Gastrocnemius medialis (tissue), 4 donors: Measurements from ENCODE around the gene LOXL3. TPM values are rescaled to one million over a fixed set of nuclear protein-coding genes. Genes with fewer than 3 reads are reported as not detected.

Experiments
- ATAC-seq, 2 donors: fragments of 150-250 bp; one replicate each; pipeline ENCODE4 v1.9.1; 2016
- DNase-seq, 2 donors: peaks; one replicate each; pipeline ENCODE4 v3.0.0-alpha.2; 2019
- H3K27ac ChIP-seq, 4 donors: fragments of 200-600 bp; sonication (generic); 1 replicate in 1 of 4; 2 replicates in 3 of 4; pipeline ENCODE4 v1.5.1; 2016 to 2018; ENCODE audit warnings: mild to moderate bottlenecking in 2 of 4, moderate library complexity in 1 of 4
- H3K27me3 ChIP-seq, 3 donors: fragments of 200-600 bp; sonication (generic) in 2 of 3; 1 replicate in 1 of 3; 2 replicates in 2 of 3; pipeline versions ENCODE4 v1.5.1 to v1.6.0; 2016 to 2019; ENCODE audit warnings: mild to moderate bottlenecking in 1 of 3, moderate library complexity in 1 of 3
- H3K36me3 ChIP-seq, 2 donors: fragments of 200-600 bp; sonication (generic) in 1 of 2; one replicate each; pipeline ENCODE4 v1.5.1; 2017 to 2018
- H3K4me1 ChIP-seq, 2 donors: fragments of 200-600 bp; sonication (generic) in 1 of 2; one replicate each; pipeline ENCODE4 v1.5.1; 2016 to 2017; ENCODE audit warnings: mild to moderate bottlenecking in 2 of 2
- H3K4me3 ChIP-seq, 4 donors: fragments of 200-600 bp; sonication (generic) in 3 of 4; 1 replicate in 1 of 4; 2 replicates in 3 of 4; pipeline ENCODE4 v1.5.1; 2016 to 2019; ENCODE audit warnings: mild to moderate bottlenecking in 2 of 4
- H3K9me3 ChIP-seq, 3 donors: fragments of 200-600 bp; sonication (generic) in 2 of 3; 1 replicate in 1 of 3; 2 replicates in 2 of 3; pipeline ENCODE4 v1.5.1; 2016 to 2019
- POLR2A ChIP-seq, 2 donors: fragments of 450-650 bp; IDR thresholded peaks; one replicate each; pipeline ENCODE4 v1.6.1; 2017; ENCODE audit warnings: antibody characterized with exemption in 2 of 2, mild to moderate bottlenecking in 2 of 2, moderate library complexity in 2 of 2
- in situ Hi-C, 4 donors: fragments of 200-750 bp; cut with MboI; loops; one replicate each; pipeline versions ENCODE4 v1.15.0 to v1.8.0; 2017; ENCODE audit warnings: low sequenced_read_pairs in 4 of 4
- intact Hi-C: fragments of 100-400 bp; cut with DNase I; formaldehyde crosslinking; loops from one replicate; pipeline ENCODE4 v1.15.1; 2023; ENCODE audit warnings: low total_unique reads
- total RNA-seq, 4 donors: library from RNA; depleted of rRNA; stranded (reverse); fragments of >200 nt; gene quantifications; one replicate each; pipeline versions ENCODE4 v1.1.0 to v1.2.3, GENCODE V29; 2016
- TF ChIP-seq, protein P1 (sequence below), 5 experiments: fragments of 450-650 bp in 3 of 5; fragments of 200-600 bp in 2 of 5; sonication (generic) in 2 of 5; IDR thresholded peaks in 4 of 5; conservative IDR thresholded peaks in 1 of 5; 1 replicate in 4 of 5; 2 replicates in 1 of 5; pipeline ENCODE4 v1.5.1; 2016 to 2019; ENCODE audit warnings: antibody characterized with exemption in 5 of 5, mild to moderate bottlenecking in 3 of 5, moderate library complexity in 3 of 5

The LOXL3 gene
- total RNA-seq, 4 donors from 2014 or later = 0.65 to 1.3 (median 0.95) TPM

GRCh38 chr2:74571058-74571457, 17.3 kb upstream of the LOXL3 start:
- H3K4me1 ChIP-seq = no peaks in the 10 kb centered on the region
- no peak for DNase-seq
- H3K27me3 ChIP-seq = peaks cover 0 to 3% (median 0%) of the 10 kb centered on the region in 3 donors
- TF ChIP-seq, protein P1, sequence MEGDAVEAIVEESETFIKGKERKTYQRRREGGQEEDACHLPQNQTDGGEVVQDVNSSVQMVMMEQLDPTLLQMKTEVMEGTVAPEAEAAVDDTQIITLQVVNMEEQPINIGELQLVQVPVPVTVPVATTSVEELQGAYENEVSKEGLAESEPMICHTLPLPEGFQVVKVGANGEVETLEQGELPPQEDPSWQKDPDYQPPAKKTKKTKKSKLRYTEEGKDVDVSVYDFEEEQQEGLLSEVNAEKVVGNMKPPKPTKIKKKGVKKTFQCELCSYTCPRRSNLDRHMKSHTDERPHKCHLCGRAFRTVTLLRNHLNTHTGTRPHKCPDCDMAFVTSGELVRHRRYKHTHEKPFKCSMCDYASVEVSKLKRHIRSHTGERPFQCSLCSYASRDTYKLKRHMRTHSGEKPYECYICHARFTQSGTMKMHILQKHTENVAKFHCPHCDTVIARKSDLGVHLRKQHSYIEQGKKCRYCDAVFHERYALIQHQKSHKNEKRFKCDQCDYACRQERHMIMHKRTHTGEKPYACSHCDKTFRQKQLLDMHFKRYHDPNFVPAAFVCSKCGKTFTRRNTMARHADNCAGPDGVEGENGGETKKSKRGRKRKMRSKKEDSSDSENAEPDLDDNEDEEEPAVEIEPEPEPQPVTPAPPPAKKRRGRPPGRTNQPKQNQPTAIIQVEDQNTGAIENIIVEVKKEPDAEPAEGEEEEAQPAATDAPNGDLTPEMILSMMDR (IDR thresholded peaks at IDR 0.05 in 4 of 5, conservative IDR thresholded peaks at IDR 0.05 in 1 of 5) = no peak
- TF ChIP-seq POLR2A (IDR thresholded peaks at IDR 0.05) = no peak
- no peak overlapping the region for H3K4me3 ChIP-seq
- ATAC-seq = no peak
- intact Hi-C loops (no loop called here), in situ Hi-C loops (no loop called here)
- H3K36me3 ChIP-seq = no peaks in the 10 kb centered on the region
- no peak overlapping the region for H3K27ac ChIP-seq
- H3K9me3 ChIP-seq = no peaks in the 10 kb centered on the region

DNA sequence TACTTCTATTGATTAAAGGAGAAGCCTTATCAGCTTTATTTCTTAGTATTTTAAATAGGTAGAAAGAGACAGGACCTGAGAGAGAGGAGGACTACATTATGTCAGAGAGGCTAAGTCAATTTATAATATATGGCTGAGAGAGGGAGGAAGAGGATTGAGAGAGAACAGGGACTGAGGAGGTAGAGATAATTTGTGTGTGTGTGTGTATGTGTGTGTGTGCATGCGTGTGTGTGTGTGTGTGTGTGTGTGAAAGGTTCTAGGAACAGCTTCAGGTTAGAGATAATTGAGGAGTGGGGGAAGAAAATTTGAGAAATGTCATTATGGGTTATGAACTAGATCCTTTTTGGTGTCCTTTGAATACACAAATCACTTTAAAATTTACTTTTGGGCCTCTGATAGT, 15.9 kb upstream of the LOXL3 start:
- Histone ChIP-seq H3K27ac (no peak overlapping the region), H3K27me3 (peaks cover 0 to 3% (median 0%) of the 10 kb centered on the region in 3 donors), H3K36me3 (no peaks in the 10 kb centered on the region), H3K9me3 (no peaks in the 10 kb centered on the region), H3K4me3 (no peak overlapping the region), H3K4me1 (no peaks in the 10 kb centered on the region)
- intact Hi-C loops = no loop called here
- DNase-seq (no peak), ATAC-seq (no peak)
- TF ChIP-seq, protein P1 (IDR thresholded peaks at IDR 0.05 in 4 of 5, conservative IDR thresholded peaks at IDR 0.05 in 1 of 5) = no peak
- TF ChIP-seq POLR2A (IDR thresholded peaks at IDR 0.05) = no peak
- in situ Hi-C loops = no loop called here

- no peak for ATAC-seq
- Histone ChIP-seq H3K27ac (no peak overlapping the region), H3K27me3 (peaks cover 0 to 3% (median 0%) of the 10 kb centered on the region in 3 donors), H3K4me1 (no peaks in the 10 kb centered on the region), H3K4me3 (no peak overlapping the region), H3K9me3 (no peaks in the 10 kb centered on the region), H3K36me3 (no peaks in the 10 kb centered on the region)
- no peak for DNase-seq
- in situ Hi-C loops (no loop called here), intact Hi-C loops (no loop called here)
- no peak for TF ChIP-seq POLR2A (IDR thresholded peaks at IDR 0.05)
- TF ChIP-seq, protein P1 (IDR thresholded peaks at IDR 0.05 in 4 of 5, conservative IDR thresholded peaks at IDR 0.05 in 1 of 5) = no peak
These were observed 14.1 kb upstream of the LOXL3 start for GRCh38 chr2:74567881-74568280.

DNA sequence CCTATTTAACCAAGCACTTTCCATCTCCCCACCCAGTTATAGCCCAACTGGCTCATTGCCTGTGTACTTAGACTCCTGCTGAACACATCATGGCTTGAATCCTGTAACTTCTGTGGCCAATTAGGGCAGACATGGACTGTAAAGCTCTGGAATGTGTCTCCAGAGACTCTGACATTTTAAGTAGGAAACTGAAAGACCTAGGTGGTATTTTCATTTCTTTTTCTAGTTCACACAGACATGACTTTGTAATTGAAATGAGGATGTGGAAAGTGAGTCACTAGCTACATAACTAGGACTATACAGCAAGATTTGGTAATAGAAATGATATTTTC, 13.0 kb upstream of the LOXL3 start:
- peaks cover 0 to 4% (median 0%) of the 10 kb centered on the region in 3 donors for H3K27me3 ChIP-seq
- H3K27ac ChIP-seq = no peak overlapping the region
- intact Hi-C loops = no loop called here
- no peak for TF ChIP-seq POLR2A (IDR thresholded peaks at IDR 0.05)
- TF ChIP-seq, protein P1 (IDR thresholded peaks at IDR 0.05 in 4 of 5, conservative IDR thresholded peaks at IDR 0.05 in 1 of 5) = no peak
- in situ Hi-C loops = no loop called here
- H3K9me3 ChIP-seq = no peaks in the 10 kb centered on the region
- H3K4me3 ChIP-seq = no peak overlapping the region
- DNase-seq = no peak
- H3K36me3 ChIP-seq = no peaks in the 10 kb centered on the region
- no peaks in the 10 kb centered on the region for H3K4me1 ChIP-seq
- ATAC-seq = no peak

DNA sequence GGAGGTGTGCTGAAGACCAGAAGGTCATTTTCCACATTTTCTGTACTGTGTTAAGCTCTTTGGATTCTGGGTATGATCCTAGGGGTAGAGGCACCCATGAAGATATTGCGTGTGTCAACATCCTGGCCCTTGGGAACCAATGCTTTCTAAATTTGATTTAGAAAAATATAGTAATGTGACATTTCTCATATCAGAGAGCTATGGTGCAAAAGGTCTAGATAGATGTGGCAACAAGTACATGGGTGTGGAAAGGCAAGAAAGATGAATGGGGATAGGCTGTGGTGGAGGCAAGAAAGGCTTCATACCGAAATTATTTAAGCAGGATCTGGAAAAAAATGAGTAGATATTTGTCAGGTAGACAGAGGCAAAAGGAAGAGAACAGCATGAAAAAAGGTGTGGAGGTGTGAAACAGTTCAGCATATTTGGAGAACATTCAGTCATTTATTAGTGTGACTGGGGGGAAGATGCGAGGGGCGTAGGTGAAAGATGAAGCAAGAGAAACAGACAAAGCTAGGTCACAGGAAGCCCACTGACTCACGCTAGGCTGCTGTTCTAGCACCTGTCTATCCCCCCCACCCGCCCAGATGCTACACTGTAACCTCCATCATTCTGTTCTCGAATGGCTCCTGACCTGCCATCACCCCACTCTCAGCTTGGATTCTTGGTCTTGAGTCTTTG, 12.5 kb upstream of the LOXL3 start:
- peaks cover 0 to 6% (median 0%) of the 10 kb centered on the region in 3 donors for H3K27me3 ChIP-seq
- no peaks in the 10 kb centered on the region for H3K4me1 ChIP-seq
- no peak overlapping the region for H3K27ac ChIP-seq
- no peaks in the 10 kb centered on the region for H3K36me3 ChIP-seq
- DNase-seq (no peak), ATAC-seq (no peak)
- no peak for TF ChIP-seq POLR2A (IDR thresholded peaks at IDR 0.05)
- TF ChIP-seq, protein P1 (IDR thresholded peaks at IDR 0.05 in 4 of 5, conservative IDR thresholded peaks at IDR 0.05 in 1 of 5) = no peak
- in situ Hi-C loops = no loop called here
- no peak overlapping the region for H3K4me3 ChIP-seq
- intact Hi-C loops = no loop called here
- H3K9me3 ChIP-seq = no peaks in the 10 kb centered on the region
